ENCODE data around the gene GCK.

GCK gene

GRCh38 chr7:44189286-44189992 is at the start of gene GCK:
GCK (minus strand) TSS chr7:44189439; CDS start chr7:44188953, 486 bp downstream.
- DNase-seq, result peak in 1 of 14 donors; percentile 90

- DNase-seq, result no peak
Observed at GRCh38 chr7:44238116-44238695, 49.0 kb upstream of the GCK start.

- no peak for DNase-seq
Observed at GRCh38 chr7:44237696-44238095, 48.5 kb upstream of the GCK start.

- no peak for DNase-seq
Observed at GRCh38 chr7:44236333-44236728, 47.1 kb upstream of the GCK start.

- DNase-seq, result peak in 8 of 14 donors; percentile 10 to 64 (median 44)
Observed at GRCh38 chr7:44235582-44236332, 46.5 kb upstream of the GCK start.

- DNase-seq, result no peak
Observed at GRCh38 chr7:44235066-44235465, 45.8 kb upstream of the GCK start.

GRCh38 chr7:44232901-44233715 is 43.9 kb upstream of the GCK start:
- DNase-seq, result no peak

- no peak for DNase-seq
Observed at GRCh38 chr7:44232396-44232795, 43.2 kb upstream of the GCK start.

GRCh38 chr7:44231088-44231487 is 41.8 kb upstream of the GCK start:
- DNase-seq, result no peak

GRCh38 chr7:44230286-44230685 is 41.0 kb upstream of the GCK start:
- no peak for DNase-seq

- DNase-seq, result no peak
Observed at GRCh38 chr7:44229546-44230105, 40.4 kb upstream of the GCK start.

- no peak for DNase-seq
Observed at GRCh38 chr7:44228571-44229350, 39.5 kb upstream of the GCK start.

GRCh38 chr7:44227911-44228310 is 38.7 kb upstream of the GCK start:
- no peak for DNase-seq

GRCh38 chr7:44226396-44226753 is 37.1 kb upstream of the GCK start:
- DNase-seq, result no peak

GRCh38 chr7:44225566-44226395 is 36.5 kb upstream of the GCK start:
- peak in 1 of 14 donors; percentile 45 for DNase-seq

GRCh38 chr7:44224974-44225565 is 35.8 kb upstream of the GCK start:
- no peak for DNase-seq

GRCh38 chr7:44224080-44224973 is 35.1 kb upstream of the GCK start:
- DNase-seq, result no peak

GRCh38 chr7:44223362-44224079 is 34.3 kb upstream of the GCK start:
- no peak for DNase-seq

All from C1 segment of cervical spinal cord (tissue), 14 donors.